NCI-H1048 (cell line): Measurements from ENCODE around the gene ETS1.
A peak's percentile ranks its signal among the peaks of the same experiment; 100 is the strongest.

Experiments
- DNase-seq: peaks from one replicate; lab custom pipeline; 2025; lab: John Stamatoyannopoulos, UW

The ETS1 gene, protein sequence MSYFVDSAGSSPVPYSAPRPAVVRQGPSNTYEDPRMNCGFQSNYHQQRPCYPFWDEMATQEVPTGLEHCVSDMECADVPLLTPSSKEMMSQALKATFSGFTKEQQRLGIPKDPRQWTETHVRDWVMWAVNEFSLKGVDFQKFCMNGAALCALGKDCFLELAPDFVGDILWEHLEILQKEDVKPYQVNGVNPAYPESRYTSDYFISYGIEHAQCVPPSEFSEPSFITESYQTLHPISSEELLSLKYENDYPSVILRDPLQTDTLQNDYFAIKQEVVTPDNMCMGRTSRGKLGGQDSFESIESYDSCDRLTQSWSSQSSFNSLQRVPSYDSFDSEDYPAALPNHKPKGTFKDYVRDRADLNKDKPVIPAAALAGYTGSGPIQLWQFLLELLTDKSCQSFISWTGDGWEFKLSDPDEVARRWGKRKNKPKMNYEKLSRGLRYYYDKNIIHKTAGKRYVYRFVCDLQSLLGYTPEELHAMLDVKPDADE

DNA sequence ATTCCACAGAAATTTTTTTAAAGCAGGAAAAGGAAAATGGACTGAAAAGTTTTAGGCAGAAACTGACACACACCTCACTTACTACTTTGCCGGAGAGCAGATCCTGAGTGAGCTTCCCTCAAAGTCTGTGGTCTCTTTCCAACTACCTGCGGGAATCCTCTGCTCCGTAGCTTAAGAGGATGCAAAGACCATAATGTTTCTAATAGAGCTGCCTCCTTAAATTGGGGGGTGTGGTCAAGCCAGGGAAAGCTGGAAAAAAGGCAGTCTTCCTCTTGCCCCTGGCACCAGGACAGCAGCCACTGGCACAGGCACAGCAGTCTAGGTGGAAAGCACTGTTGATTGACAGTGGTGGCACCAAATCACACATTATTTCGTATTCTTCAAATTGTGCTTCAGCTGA is at the start of gene ETS1:
ETS1 (minus strand) TSS at position 144 of the 400 bp plus-strand sequence. CDS start 14,428 bp downstream, outside the sequence.
- no peak for DNase-seq

DNA sequence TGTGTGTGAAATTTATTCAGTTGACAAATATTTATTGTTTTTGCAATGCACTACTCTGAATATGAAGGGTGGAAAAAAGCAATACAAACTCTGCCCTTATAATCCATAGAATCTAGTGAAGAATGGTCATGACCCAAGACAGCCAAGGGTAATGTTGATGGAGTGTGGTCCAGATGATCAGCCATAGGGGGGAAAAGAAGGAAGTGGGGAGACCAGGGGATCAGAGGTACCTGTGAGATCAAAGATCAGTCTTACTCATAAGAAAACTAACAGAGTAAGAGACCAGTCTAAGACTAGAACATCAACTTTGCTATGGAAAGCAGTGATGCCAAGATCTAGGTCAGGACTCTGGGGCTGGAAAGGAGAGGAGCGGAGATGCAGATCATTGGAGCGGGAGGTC is 47.0 kb upstream of the ETS1 start:
- DNase-seq: no peak

- no peak for DNase-seq
Measured at GRCh38 chr11:128633384-128633965, 46.1 kb upstream of the ETS1 start.

- no peak for DNase-seq
Measured at GRCh38 chr11:128632141-128632791, 44.9 kb upstream of the ETS1 start.

DNA sequence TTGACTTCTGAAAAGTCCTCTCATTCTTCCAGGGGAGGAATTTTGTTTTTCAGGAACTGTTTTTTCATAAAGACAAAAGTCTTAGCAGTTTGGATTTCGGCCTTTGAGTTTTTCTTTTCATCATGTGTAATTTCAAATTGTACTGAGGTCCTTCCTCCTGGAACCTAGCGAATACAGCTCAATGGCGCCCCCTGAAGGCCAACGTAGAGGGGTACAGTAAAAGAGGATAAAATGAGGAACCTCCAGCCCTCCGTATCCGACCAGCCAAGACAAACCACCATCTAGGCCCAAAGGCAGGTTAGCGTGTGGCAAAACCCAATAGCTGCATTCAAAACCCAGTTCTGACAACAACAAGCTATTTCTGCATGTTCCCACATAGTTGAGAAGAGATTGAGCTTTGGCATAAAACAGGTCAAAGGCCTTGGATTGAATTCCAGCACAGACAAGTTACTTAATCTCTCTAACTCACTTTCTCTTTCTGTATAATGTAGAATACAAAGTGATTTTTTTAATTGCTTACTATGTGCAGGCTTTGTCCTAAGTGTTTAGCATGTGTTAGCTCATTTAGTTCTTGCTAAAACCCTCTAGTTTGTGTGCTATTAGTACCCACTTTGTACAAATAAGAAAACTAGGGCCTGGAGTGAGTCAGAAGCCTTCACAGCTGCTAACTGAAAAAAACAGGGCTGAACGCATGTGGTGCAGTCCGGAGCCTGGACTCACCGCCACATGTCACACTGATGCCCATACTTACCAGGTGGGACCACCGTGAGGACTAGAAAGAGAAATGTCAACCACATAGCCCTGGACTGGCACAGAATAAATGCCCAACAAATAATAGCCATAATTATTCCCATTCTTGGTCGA is 43.2 kb upstream of the ETS1 start:
- DNase-seq: peak; percentile 73

DNA sequence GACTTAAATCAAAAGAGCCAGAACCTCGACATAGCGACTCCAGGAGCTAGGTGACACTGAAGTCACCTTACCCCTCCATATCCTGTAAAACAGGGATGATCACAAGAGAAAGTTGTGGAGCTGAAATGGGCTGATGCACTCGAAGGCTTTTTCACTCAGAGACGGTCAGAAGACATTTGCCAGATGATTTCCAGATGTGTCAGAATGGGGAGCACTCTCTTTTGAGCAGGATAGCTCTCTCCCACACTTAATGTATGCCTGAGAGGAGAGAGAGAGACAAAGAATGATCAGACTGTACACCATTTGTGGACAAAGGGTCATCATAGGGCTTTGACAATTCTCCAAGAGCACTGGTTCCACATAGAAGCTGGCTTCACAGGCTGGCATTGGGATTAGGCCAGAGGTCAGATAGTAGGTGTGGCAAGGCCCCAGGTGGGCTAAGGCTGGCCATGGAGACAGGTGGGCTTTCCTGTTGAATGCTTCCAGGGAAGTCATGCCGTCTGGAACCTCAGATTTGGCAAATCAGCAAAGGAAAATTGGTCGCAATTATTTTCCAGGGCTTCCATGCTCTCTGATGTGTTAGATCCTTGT is 42.3 kb upstream of the ETS1 start:
- DNase-seq: no peak

DNA sequence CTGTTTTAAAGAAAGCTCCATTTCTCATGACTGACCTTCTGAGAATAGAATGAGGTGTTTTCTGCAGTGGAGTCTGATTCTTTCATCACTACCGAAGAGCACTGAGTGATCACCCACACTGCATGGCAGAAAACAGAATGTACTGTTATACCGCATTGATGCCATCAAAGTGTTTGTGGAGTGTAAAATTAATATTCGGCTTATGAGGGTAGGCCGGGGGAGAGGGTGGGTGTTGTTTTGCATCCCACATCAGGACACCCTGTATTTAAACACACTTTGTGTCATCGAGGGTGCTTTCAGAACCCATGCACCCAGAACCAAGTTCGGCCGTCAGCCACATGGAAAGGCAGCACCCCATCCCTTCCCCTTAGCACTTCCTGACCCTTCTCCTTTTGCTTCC is 41.3 kb upstream of the ETS1 start:
- no peak for DNase-seq

DNA sequence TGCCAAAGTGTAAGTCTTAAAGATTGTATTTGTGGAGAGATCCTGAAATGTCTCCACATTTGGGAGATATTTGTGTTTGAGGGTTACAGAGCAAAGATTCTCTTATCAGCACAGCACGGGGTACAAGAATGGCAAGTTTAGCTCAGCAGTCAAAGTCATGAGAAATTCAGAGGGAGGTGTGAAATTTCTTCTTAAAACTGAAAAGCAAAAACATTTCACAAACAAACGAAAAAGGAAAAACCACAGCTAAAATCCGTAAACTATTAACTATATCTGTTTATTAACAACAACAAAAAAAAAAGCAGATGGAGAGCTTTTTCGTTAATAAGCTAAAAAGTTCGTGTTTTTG is 40.9 kb upstream of the ETS1 start:
- DNase-seq: no peak

DNA sequence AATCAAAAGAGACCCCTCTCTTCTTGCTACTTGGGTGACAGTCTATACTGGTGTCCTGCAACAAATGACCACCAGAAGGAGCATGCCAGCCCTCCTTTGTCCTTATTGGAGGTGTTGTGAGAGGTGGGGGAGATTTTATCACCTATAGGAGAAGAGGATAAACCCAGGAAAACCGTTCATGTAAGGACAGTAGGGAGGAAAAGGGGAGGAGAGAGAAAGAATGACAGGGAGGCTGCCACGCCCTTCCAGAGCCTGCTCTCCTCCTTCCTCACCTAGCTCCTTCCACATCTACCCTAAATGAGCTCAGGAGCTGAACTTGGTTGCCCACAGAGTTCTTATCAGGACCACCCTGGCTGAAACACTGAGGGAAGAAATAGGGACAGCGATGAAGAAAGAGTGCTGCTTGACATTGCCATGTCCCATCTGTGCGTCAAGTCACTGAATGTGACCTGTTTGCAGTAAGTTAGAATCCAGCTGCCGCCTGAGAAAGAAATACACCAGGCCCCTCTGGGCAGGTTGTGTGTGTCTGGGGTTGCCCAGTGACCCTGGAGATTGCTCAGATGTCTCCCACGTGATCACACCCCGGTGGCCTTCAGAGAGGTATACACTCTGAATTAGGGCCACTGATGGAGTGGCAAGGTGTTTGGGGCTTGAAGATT is 40.4 kb upstream of the ETS1 start:
- DNase-seq: no peak

DNA sequence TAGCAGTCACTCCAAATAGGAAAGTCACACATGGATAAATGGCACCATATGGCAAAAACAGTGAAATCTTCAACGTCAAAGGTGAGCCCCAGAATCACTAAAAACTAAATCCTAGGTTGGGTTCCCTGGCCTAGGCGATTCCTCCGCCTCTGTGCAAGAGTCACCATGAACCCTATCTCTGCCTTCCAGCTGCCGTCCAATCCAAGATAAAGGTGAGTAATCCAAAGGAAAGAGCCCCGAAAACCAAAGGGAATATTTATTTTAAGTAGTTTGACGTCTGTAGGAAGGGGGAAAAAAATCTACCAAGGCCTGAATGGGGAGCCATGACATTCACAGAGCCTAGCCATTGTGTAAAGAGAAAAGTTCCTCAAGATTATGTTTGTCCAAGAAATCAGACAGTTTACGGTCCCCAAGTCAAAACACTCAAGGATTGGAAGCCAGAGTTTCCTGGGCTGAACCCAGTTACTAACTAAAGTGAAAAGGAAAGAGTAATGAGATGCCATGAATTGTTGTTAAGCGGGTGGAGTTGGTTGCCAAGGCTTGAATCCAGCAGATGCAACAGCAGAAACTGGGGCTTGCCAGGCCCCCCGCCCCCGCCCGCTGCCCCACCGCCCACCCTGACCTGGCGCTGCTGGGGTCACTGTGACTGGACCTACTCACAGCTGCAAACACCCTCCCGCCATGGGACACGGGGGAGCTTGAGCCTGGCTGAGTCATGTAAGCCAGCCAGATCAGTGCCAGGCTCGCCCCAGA is 39.7 kb upstream of the ETS1 start:
- DNase-seq: no peak

DNA sequence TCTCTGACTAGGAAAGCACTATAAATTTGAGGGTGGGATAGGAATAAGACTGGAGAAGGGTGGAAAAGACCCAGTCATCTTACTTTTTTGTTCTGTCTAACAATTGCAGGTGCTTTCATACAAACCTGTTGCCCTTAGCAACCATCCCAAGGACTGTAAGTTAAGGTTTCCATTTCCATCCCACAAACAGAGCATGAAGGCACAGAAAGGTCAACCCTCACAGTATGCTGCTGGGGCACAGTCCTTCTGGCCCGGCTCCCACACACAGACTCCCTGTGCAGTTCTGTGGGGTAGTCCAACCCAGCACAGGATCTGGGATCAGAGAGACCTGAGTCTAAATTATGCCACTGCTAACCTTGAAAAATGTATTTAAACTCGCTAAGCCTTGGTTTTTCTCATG is 38.4 kb upstream of the ETS1 start:
- no peak for DNase-seq

GRCh38 chr11:128625326-128625725 is 38.0 kb upstream of the ETS1 start:
- DNase-seq: no peak

DNA sequence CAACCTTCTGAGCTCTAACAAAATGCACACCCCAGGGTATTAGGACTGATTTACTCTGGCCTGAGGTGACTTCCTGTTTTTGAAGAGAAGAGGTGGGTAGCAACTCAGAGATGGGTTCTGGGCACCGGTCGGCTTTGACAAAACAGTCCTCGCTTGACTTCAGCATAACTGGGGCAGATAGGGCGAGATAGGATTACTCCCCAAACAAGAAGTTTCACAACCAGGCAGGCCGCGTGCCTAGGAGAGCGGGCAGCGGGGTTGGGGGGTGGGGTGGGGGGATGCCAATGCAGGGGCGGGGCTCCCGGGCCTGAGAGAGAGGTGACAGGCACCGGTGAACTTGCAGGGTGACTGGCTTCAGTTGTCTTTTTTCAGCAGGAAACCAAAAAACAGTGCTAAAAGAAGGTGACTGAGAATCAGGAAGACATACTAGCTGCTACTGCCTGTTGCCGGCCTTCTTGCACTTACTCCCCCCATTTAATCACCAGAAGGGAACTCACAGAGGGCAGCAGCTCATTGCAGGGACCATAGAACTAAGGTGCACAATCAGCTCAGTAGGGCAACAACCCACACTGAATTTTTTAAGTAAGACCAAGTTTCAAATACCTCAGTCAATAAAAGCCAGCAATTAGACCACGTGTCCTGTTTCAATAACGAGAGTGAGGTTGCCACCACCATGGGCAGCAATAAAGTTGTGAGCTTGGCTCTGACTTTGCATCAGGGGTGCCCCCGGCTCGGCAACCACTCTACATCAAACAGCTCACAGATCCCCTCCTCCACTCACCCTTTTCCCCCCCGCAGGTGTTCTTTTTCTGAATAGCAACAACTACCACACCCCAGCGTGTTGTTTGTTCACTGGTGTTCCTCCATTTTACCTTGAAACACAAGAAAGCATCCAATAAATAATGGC is 37.2 kb upstream of the ETS1 start:
- DNase-seq: no peak

DNA sequence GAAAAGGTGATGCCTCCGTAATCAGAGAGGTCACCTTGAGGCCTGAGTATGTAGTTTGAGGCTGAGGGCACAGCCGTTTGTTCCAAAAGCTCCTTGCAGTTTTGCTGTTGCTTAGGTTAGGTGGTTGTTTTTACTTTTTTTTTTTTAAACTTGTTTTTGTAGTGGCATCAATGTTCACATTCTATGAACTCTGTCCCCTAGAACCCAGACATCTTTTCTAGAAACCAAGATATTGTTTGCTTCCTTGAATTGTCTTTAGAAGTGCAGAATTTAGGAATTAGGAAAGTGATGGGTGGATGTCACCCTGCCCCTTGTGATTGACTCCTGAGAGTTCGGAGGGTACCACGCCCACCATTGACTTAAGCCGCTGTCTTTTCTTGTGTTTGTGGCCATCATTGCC is 35.7 kb upstream of the ETS1 start:
- DNase-seq: no peak

GRCh38 chr11:128621601-128622501 is 34.5 kb upstream of the ETS1 start:
- no peak for DNase-seq

DNA sequence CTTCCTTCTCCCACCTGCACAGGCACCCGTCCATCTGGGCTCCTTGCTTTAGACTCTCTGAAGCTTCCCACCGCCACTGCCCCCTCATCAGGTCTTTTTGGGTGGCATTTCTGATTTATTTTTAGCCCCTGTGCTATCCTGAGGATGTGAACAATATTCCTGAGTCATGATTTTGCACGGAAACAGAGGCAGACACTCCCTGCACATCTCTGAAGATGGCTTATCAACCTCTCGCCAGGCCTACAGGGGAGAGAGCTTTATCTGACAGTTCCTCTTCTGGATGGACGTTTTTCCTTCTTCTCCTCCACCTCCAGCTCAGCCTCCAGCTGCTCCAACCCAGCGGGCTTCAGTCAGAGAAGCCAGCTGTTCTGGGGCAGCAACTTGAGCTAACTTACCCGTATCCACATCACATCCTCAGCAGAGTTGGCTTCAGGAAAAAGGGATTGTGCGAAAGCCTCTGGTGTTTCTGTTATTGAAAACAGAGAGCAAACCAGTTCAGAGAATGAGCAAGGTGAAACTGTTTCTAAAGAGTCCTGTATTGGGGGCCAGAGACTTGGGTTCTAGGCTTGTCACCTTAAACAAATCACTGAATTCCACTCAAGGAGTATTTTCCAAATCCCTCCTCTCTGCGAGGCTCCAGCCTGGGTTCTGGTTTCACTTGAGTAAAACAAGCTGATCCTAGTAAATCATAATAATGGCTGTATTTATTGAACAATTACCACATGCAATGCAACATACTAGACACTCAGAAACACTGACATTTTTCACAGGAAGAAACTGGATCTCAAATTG is 33.1 kb upstream of the ETS1 start:
- DNase-seq: no peak

GRCh38 chr11:128619540-128620308 is 32.4 kb upstream of the ETS1 start:
- DNase-seq: no peak
